T-helper 2 cell treated with Interferon-gamma antibody and Interleukin-4, amounts not matched to agents 100 ng/mL and 5 ng/mL, for 36 hours (primary cell): ENCODE results near the gene MAN1C1. TPM values are rescaled to one million over a fixed set of nuclear protein-coding genes. Genes with fewer than 3 reads are reported as not detected.

Source experiments
- intact Hi-C: fragments of 100-400 bp; cut with micrococcal nuclease; formaldehyde crosslinking; loops from one replicate; pipeline ENCODE4 v1.15.1; 2023
- total RNA-seq: library from RNA; stranded (reverse); gene quantifications from 2 replicates; pipeline ENCODE4 v1.2.3, GENCODE V29; 2022

MAN1C1 gene
- total RNA-seq, 1 donor from 2014 or later = 12.1 TPM

- intact Hi-C loops = no loop called here
Observed at GRCh38 chr1:25613091-25613490, 3.5 kb upstream of the MAN1C1 start.

GRCh38 chr1:25614501-25615171, 2.0 kb upstream of the MAN1C1 start:
- intact Hi-C loops = no loop called here

- intact Hi-C loops = no loop called here
Observed at GRCh38 chr1:25615172-25615541, 1.4 kb upstream of the MAN1C1 start.

- intact Hi-C loops = loop anchor here (1.0 kb wide), 1 partner anchor 27 kb away; no protein-coding TSS in a partner anchor
Observed at GRCh38 chr1:25615563-25616094, 962 bp upstream of the MAN1C1 start.

- intact Hi-C loops = loop anchor here (1.0 kb wide), 1 partner anchor 25 kb away; no protein-coding TSS in a partner anchor
Observed at GRCh38 chr1:25616987-25617624, 515 bp downstream of the MAN1C1 start.

- intact Hi-C loops = no loop called here
Observed at GRCh38 chr1:25617625-25618432, 1.2 kb downstream of the MAN1C1 start.

- intact Hi-C loops = no loop called here
Observed at GRCh38 chr1:25618433-25618808, 1.8 kb downstream of the MAN1C1 start.

GRCh38 chr1:25619101-25619890, 2.7 kb downstream of the MAN1C1 start:
- intact Hi-C loops = no loop called here

GRCh38 chr1:25620211-25620610, 3.6 kb downstream of the MAN1C1 start:
- intact Hi-C loops = loop anchor here (2.0 kb wide), 1 partner anchor 57 kb away; no protein-coding TSS in a partner anchor

- intact Hi-C loops = loop anchor here (2.0 kb wide), 1 partner anchor 56 kb away; no protein-coding TSS in a partner anchor
Observed at GRCh38 chr1:25620701-25621350, 4.2 kb downstream of the MAN1C1 start.

GRCh38 chr1:25621876-25622275, 5.3 kb downstream of the MAN1C1 start:
- intact Hi-C loops = loop anchor here (2.0 kb wide), 1 partner anchor 55 kb away; no protein-coding TSS in a partner anchor

GRCh38 chr1:25622531-25622930, 5.9 kb downstream of the MAN1C1 start:
- intact Hi-C loops = no loop called here

GRCh38 chr1:25623007-25623406, 6.4 kb downstream of the MAN1C1 start:
- intact Hi-C loops = no loop called here

- intact Hi-C loops = no loop called here
Observed at GRCh38 chr1:25623731-25624130, 7.1 kb downstream of the MAN1C1 start.

- intact Hi-C loops = no loop called here
Observed at GRCh38 chr1:25624156-25624555, 7.6 kb downstream of the MAN1C1 start.

GRCh38 chr1:25624604-25625003, 8.0 kb downstream of the MAN1C1 start:
- intact Hi-C loops = no loop called here

GRCh38 chr1:25626018-25626417, 9.4 kb downstream of the MAN1C1 start:
- intact Hi-C loops = no loop called here

- intact Hi-C loops = no loop called here
Observed at GRCh38 chr1:25628741-25629421, 12.3 kb downstream of the MAN1C1 start.

- intact Hi-C loops = no loop called here
Observed at GRCh38 chr1:25629836-25630235, 13.2 kb downstream of the MAN1C1 start.
